ENCODE measurements around the gene TRMT2A. TPM values are rescaled to one million over a fixed set of nuclear protein-coding genes. Genes with fewer than 3 reads are reported as not detected.

Gene TRMT2A
- total RNA-seq, 1 donor: 45.3 TPM

DNA sequence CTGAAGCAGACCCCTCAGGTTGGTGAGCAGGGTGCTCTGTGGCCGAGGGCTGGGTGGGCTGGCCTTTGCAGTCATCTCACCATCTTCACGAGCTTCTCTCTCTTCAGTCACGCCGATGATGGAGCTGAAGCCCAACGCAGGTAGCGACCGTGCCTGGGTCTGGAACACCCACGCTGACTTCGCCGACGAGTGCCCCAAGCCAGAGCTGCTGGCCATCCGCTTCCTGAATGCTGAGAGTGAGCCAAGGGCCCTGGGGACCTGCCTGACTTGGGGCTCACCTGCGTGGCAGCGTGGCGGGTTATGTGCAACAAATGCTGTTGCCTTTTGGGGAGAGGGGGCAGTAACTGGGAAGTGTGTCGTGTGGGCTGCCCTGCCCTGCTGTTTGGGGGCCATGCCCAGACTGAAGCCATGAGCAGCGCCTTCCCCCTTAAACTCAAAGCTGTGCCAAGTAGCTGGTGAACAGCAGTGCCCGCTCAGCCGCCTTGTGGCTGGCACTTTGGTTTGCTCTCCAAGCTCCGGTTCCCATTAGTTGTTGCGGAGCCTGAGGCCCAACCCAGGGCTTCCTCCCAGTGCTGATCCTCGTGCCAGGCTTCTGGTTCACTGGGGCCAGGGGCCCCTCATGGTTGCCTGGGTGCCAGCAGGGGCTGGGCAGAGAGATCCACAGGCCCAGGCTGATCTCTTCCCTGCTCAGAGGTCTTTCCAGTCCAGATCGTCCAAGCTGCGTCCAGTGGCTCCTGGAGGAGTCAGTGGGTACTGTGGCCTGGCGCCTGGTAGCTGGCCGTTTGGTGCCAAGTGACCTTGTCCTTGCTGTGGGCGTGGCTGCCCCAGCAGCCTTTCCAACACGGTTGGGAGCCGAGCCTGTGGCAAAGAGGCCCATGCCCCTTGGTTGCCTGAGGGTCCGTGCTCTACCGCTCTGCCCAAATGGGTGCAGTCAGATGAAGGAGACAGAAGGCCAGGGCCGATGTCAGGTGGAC lies 8.5 kb upstream of the TRMT2A start:
- TF ChIP-seq, protein P1, sequence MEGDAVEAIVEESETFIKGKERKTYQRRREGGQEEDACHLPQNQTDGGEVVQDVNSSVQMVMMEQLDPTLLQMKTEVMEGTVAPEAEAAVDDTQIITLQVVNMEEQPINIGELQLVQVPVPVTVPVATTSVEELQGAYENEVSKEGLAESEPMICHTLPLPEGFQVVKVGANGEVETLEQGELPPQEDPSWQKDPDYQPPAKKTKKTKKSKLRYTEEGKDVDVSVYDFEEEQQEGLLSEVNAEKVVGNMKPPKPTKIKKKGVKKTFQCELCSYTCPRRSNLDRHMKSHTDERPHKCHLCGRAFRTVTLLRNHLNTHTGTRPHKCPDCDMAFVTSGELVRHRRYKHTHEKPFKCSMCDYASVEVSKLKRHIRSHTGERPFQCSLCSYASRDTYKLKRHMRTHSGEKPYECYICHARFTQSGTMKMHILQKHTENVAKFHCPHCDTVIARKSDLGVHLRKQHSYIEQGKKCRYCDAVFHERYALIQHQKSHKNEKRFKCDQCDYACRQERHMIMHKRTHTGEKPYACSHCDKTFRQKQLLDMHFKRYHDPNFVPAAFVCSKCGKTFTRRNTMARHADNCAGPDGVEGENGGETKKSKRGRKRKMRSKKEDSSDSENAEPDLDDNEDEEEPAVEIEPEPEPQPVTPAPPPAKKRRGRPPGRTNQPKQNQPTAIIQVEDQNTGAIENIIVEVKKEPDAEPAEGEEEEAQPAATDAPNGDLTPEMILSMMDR (IDR thresholded peaks at IDR 0.05; ENCODE audit: insufficient read depth, low read depth, low read length): no peak
- no peak overlapping the region for H3K4me3 ChIP-seq (ENCODE audit: low read depth, low read length)
- no peak for DNase-seq (ENCODE audit: low read depth)

- H3K4me3 ChIP-seq (ENCODE audit: low read depth, low read length): no peak overlapping the region
- no peak for DNase-seq (ENCODE audit: low read depth)
These were observed 7.2 kb upstream of the TRMT2A start for GRCh38 chr22:20124083-20124787.

DNA sequence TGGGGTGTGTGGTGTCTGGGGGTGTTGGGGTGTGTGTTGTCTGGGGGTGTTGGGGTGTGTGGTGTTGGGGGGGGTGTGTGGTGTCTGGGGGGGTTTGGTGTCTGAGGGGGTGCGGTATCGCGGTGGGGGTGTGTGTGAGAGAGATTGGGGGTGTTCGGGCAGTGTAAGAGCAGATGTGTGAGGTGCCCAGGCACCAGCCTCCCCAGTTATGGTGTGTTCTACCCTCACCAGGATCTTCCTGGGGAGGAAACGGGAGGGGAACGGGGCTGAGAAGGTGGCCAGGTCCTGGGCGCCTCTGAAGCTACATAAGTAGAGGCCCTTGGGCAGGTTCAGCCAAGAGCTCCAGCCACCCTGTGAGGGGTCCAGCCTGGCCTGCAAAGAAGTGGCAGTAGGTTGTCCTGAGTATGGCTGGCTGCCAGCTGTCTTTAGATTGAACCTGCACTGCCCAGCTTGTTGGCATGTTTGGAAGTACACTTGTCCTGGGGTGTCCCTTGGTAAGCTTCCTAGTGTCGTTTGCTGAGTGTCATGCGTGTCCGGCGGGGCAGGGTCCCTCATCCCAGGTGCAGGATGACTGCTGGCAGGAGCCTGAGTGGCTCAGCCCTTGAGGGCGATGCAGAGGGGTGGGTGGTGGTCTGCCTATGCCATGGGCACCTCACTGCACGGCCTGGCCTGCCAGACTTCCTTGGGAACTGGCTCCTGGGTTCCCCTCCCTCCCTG lies 6.5 kb upstream of the TRMT2A start:
- H3K4me3 ChIP-seq (ENCODE audit: low read depth, low read length): no peak overlapping the region
- TF ChIP-seq, protein P1 (IDR thresholded peaks at IDR 0.05; ENCODE audit: insufficient read depth, low read depth, low read length): no peak

More at GRCh38 chr22:20124083-20124787, 7.2 kb upstream of the TRMT2A start:
- TF ChIP-seq, protein P1 (IDR thresholded peaks at IDR 0.05; ENCODE audit: insufficient read depth, low read depth, low read length): no peak

GRCh38 chr22:20121856-20122415 lies 4.9 kb upstream of the TRMT2A start:
- no peak for DNase-seq (ENCODE audit: low read depth)
- TF ChIP-seq, protein P1 (IDR thresholded peaks at IDR 0.05; ENCODE audit: insufficient read depth, low read depth, low read length): no peak
- H3K4me3 ChIP-seq (ENCODE audit: low read depth, low read length): no peak overlapping the region

More for the DNA sequence above, 6.5 kb upstream of the TRMT2A start:
- DNase-seq (ENCODE audit: low read depth): no peak

- no peak for DNase-seq (ENCODE audit: low read depth)
- H3K4me3 ChIP-seq (ENCODE audit: low read depth, low read length): peak overlapping the region; percentile 79
- TF ChIP-seq, protein P1 (IDR thresholded peaks at IDR 0.05; ENCODE audit: insufficient read depth, low read depth, low read length): no peak
These were observed 1.4 kb upstream of the TRMT2A start for GRCh38 chr22:20118300-20119020.
